Large intestine (tissue), 3 donors: ENCODE results near the gene PPM1L. TPM values are rescaled to one million over a fixed set of nuclear protein-coding genes. Genes with fewer than 3 reads are reported as not detected.

Experiments used
- DNase-seq, 2 donors: peaks; one replicate each; pipeline versions ENCODE4 v3.0.0 to v3.0.0-alpha.2; 2013
- H3K27ac ChIP-seq: one replicate; pipeline ENCODE4 v1.5.1; 2013; ENCODE audit warnings: low read length
- H3K27me3 ChIP-seq: 2 replicates; pipeline ENCODE4 v1.6.1; 2013; ENCODE audit warnings: low read length; ENCODE audit not compliant: control insufficient read depth, insufficient read depth
- H3K36me3 ChIP-seq: 2 replicates; pipeline ENCODE4 v1.6.1; 2013; ENCODE audit warnings: low read length; ENCODE audit not compliant: control insufficient read depth, insufficient read depth
- H3K4me1 ChIP-seq: one replicate; pipeline ENCODE4 v1.6.1; 2013; ENCODE audit warnings: low read length; ENCODE audit not compliant: control insufficient read depth, insufficient read depth
- H3K4me3 ChIP-seq: one replicate; pipeline ENCODE4 v1.5.1; 2013; ENCODE audit warnings: low read length
- H3K9me3 ChIP-seq: one replicate; pipeline ENCODE4 v1.6.1; 2013; ENCODE audit warnings: mild to moderate bottlenecking, low read depth, low read length, moderate library complexity; ENCODE audit not compliant: control insufficient read depth
- WGBS: methylation state at CpG from one replicate; pipeline ENCODE4 v1.1.5; 2013; ENCODE audit warnings: low lambda C conversion rate; ENCODE audit not compliant: insufficient coverage; 5-methylcytosine and 5-hydroxymethylcytosine counted together
- polyA plus RNA-seq: library from polyadenylated mRNA; unstranded; fragments of 120-200 nt; gene quantifications from one replicate; pipeline ENCODE4 v1.2.1, GENCODE V29; 2013

Gene PPM1L
- polyA plus RNA-seq, 1 donor, result 4.5 TPM

GRCh38 chr3:161073181-161073580 lies 317.1 kb downstream of the PPM1L start:
- WGBS, result 100% methylated on average over 1 of the region's 1 CpG
- H3K27ac ChIP-seq, result no peak overlapping the region

GRCh38 chr3:161081633-161082032 lies 325.6 kb downstream of the PPM1L start:
- no peak overlapping the region for H3K27ac ChIP-seq
- no peak overlapping the region for H3K4me3 ChIP-seq
- no CpG with 5 or more reads among the region's 4 CpGs for WGBS
- no peak for DNase-seq
- no peaks in the 10 kb centered on the region for H3K4me1 ChIP-seq
- peaks cover 6% of the 10 kb centered on the region for H3K36me3 ChIP-seq
- H3K27me3 ChIP-seq, result no peaks in the 10 kb centered on the region
- no peaks in the 10 kb centered on the region for H3K9me3 ChIP-seq

More at GRCh38 chr3:161073181-161073580, 317.1 kb downstream of the PPM1L start:
- H3K27me3 ChIP-seq, result no peaks in the 10 kb centered on the region
- no peaks in the 10 kb centered on the region for H3K36me3 ChIP-seq
- DNase-seq, result no peak
- no peaks in the 10 kb centered on the region for H3K9me3 ChIP-seq
- no peaks in the 10 kb centered on the region for H3K4me1 ChIP-seq
- H3K4me3 ChIP-seq, result no peak overlapping the region

GRCh38 chr3:161082063-161082462 lies 326.0 kb downstream of the PPM1L start:
- DNase-seq, result no peak
- Histone ChIP-seq H3K27me3 (no peaks in the 10 kb centered on the region), H3K9me3 (no peaks in the 10 kb centered on the region), H3K27ac (no peak overlapping the region), H3K4me3 (no peak overlapping the region), H3K4me1 (no peaks in the 10 kb centered on the region), H3K36me3 (peaks cover 6% of the 10 kb centered on the region)
- WGBS, result no CpG with 5 or more reads among the region's 2 CpGs

GRCh38 chr3:161083131-161083530 lies 327.1 kb downstream of the PPM1L start:
- DNase-seq, result no peak
- H3K27ac ChIP-seq, result no peak overlapping the region
- no peaks in the 10 kb centered on the region for H3K27me3 ChIP-seq
- 100% methylated on average over 1 of the region's 1 CpG for WGBS
- no peak overlapping the region for H3K4me3 ChIP-seq
- H3K4me1 ChIP-seq, result no peaks in the 10 kb centered on the region
- H3K9me3 ChIP-seq, result no peaks in the 10 kb centered on the region
- peaks cover 6% of the 10 kb centered on the region for H3K36me3 ChIP-seq

GRCh38 chr3:161084277-161084676 lies 328.2 kb downstream of the PPM1L start:
- Histone ChIP-seq H3K9me3 (no peaks in the 10 kb centered on the region), H3K27ac (no peak overlapping the region), H3K4me3 (no peak overlapping the region), H3K27me3 (no peaks in the 10 kb centered on the region), H3K36me3 (peaks cover 6% of the 10 kb centered on the region), H3K4me1 (no peaks in the 10 kb centered on the region)
- 100% methylated on average over 1 of the region's 2 CpGs for WGBS
- no peak for DNase-seq

GRCh38 chr3:161093895-161094294 lies 337.9 kb downstream of the PPM1L start:
- Histone ChIP-seq H3K27me3 (no peaks in the 10 kb centered on the region), H3K27ac (no peak overlapping the region), H3K4me1 (no peaks in the 10 kb centered on the region), H3K4me3 (no peak overlapping the region), H3K36me3 (peaks cover 5% of the 10 kb centered on the region), H3K9me3 (no peaks in the 10 kb centered on the region)
- DNase-seq, result no peak

GRCh38 chr3:161096771-161097367 lies 340.8 kb downstream of the PPM1L start:
- Histone ChIP-seq H3K27ac (no peak overlapping the region), H3K4me3 (no peak overlapping the region), H3K27me3 (no peaks in the 10 kb centered on the region), H3K36me3 (peaks cover 9% of the 10 kb centered on the region), H3K4me1 (peaks cover 6% of the 10 kb centered on the region), H3K9me3 (no peaks in the 10 kb centered on the region)
- no peak for DNase-seq
- no CpG with 5 or more reads among the region's 7 CpGs for WGBS

GRCh38 chr3:161100994-161101393 lies 345.0 kb downstream of the PPM1L start:
- Histone ChIP-seq H3K27ac (peak overlapping the region; percentile 59), H3K9me3 (no peaks in the 10 kb centered on the region), H3K27me3 (no peaks in the 10 kb centered on the region), H3K36me3 (peaks cover 7% of the 10 kb centered on the region), H3K4me1 (peaks cover 7% of the 10 kb centered on the region), H3K4me3 (no peak overlapping the region)
- WGBS, result no CpG with 5 or more reads among the region's 6 CpGs
- DNase-seq, result peak; percentile 87 to 91

- 44% methylated on average over 3 of the region's 3 CpGs for WGBS
- H3K36me3 ChIP-seq, result peaks cover 7% of the 10 kb centered on the region
- H3K4me1 ChIP-seq, result peaks cover 7% of the 10 kb centered on the region
- peak overlapping the region; percentile 55 for H3K27ac ChIP-seq
- no peaks in the 10 kb centered on the region for H3K27me3 ChIP-seq
- no peak overlapping the region for H3K4me3 ChIP-seq
- H3K9me3 ChIP-seq, result no peaks in the 10 kb centered on the region
- DNase-seq, result peak in 1 of 2 donors; percentile 5
Measured at GRCh38 chr3:161101609-161102008, 345.6 kb downstream of the PPM1L start.

- H3K27ac ChIP-seq, result peak overlapping the region; percentile 47
- peaks cover 7% of the 10 kb centered on the region for H3K4me1 ChIP-seq
- WGBS, result 78% methylated on average over 4 of the region's 22 CpGs
- no peak for DNase-seq
- no peaks in the 10 kb centered on the region for H3K27me3 ChIP-seq
- H3K4me3 ChIP-seq, result peak overlapping the region; percentile 63
- no peaks in the 10 kb centered on the region for H3K9me3 ChIP-seq
- peaks cover 6% of the 10 kb centered on the region for H3K36me3 ChIP-seq
Measured at GRCh38 chr3:161103776-161104385, 347.9 kb downstream of the PPM1L start.
